B cell (primary cell): ENCODE data around the gene CDK5RAP2. TPM values are rescaled to one million over a fixed set of nuclear protein-coding genes. Genes with fewer than 3 reads are reported as not detected.

Source experiments
- ATAC-seq: fragments of 200-7000 bp; cut with Tn5 transposase; one replicate; pipeline ENCODE4 v1.10.0; 2021; ENCODE audit warnings: low read depth, mild to moderate bottlenecking, moderate number of reproducible peaks, moderate library complexity
- CTCF ChIA-PET: fragments of 350-600 bp; sonication (Branson Sonifier 250); formaldehyde crosslinking; loops from one replicate; lab custom pipeline; 2021; ENCODE audit warnings: antibody characterized with exemption, inconsistent platforms; lab: Charles Lee
- POLR2A ChIA-PET: fragments of 350-600 bp; sonication (Branson Sonifier 250); formaldehyde crosslinking; loops from one replicate; lab custom pipeline; 2021; ENCODE audit warnings: antibody characterized with exemption; lab: Charles Lee
- DNase-seq: peaks from one replicate; pipeline ENCODE4 v3.0.0; 2013
- H2AFZ ChIP-seq: 2 replicates; pipeline ENCODE4 v1.6.1; 2012; ENCODE audit warnings: mild to moderate bottlenecking, low read depth, low read length; ENCODE audit not compliant: insufficient read depth, poor library complexity, severe bottlenecking
- H3K27ac ChIP-seq, 2 donors: 1 replicate in 1 of 2; 2 replicates in 1 of 2; pipeline ENCODE4 v1.5.1; 2012 to 2013; ENCODE audit warnings: low read length in 2 of 2, mild to moderate bottlenecking in 2 of 2, moderate library complexity in 1 of 2
- H3K27me3 ChIP-seq, 4 experiments: fragments of 200-600 bp in 1 of 4; sonication (generic) in 1 of 4; replicated peaks in 1 of 4; 1 replicate in 2 of 4; 2 replicates in 2 of 4; pipeline versions ENCODE4 v1.6.1 to v1.7.0; 2013 to 2016; ENCODE audit warnings: low read length in 3 of 4, mild to moderate bottlenecking in 2 of 4, mixed read lengths in 1 of 4, moderate library complexity in 1 of 4; ENCODE audit not compliant: insufficient read depth in 4 of 4, control insufficient read depth in 3 of 4; ENCODE audit errors: control extremely low read depth in 1 of 4
- H3K36me3 ChIP-seq, 2 experiments: replicated peaks in 1 of 2; 1 replicate in 1 of 2; 2 replicates in 1 of 2; pipeline versions ENCODE4 v1.6.1 to v1.7.1; 2013; ENCODE audit warnings: low read length in 1 of 2; ENCODE audit not compliant: insufficient read depth in 2 of 2, control insufficient read depth in 1 of 2; ENCODE audit errors: control extremely low read depth in 1 of 2, extremely low read depth in 1 of 2
- H3K4me1 ChIP-seq, 2 donors: fragments of 200-600 bp in 1 of 2; sonication (generic) in 1 of 2; 1 replicate in 1 of 2; 2 replicates in 1 of 2; pipeline versions ENCODE4 v1.5.1 to v1.6.1; 2013 to 2017; ENCODE audit warnings: low read length in 2 of 2; ENCODE audit not compliant: control insufficient read depth in 2 of 2, insufficient read depth in 2 of 2
- H3K4me2 ChIP-seq: replicated peaks from 2 replicates; pipeline ENCODE3; 2012; ENCODE audit warnings: mild to moderate bottlenecking, low read depth, low read length; ENCODE audit not compliant: poor library complexity, severe bottlenecking
- H3K4me3 ChIP-seq, 5 experiments: fragments of 200-600 bp in 1 of 5; sonication (generic) in 1 of 5; 1 replicate in 3 of 5; 2 replicates in 2 of 5; pipeline versions ENCODE4 v1.5.1 to v1.7.0; 2011 to 2016; ENCODE audit warnings: low read length in 4 of 5, mild to moderate bottlenecking in 4 of 5, low read depth in 2 of 5, control low read depth in 1 of 5, moderate library complexity in 1 of 5; ENCODE audit not compliant: insufficient read depth in 1 of 5; ENCODE audit errors: control extremely low read depth in 1 of 5, extremely low read depth in 1 of 5
- H3K79me2 ChIP-seq: fragments of 200-600 bp; sonication (generic); one replicate; pipeline ENCODE4 v1.6.0; 2016; ENCODE audit warnings: low read length; ENCODE audit not compliant: control insufficient read depth, insufficient read depth
- H3K9ac ChIP-seq: fragments of 200-600 bp; sonication (generic); 2 replicates; pipeline ENCODE4 v1.6.1; 2017; ENCODE audit warnings: mild to moderate bottlenecking, low read length, moderate library complexity
- H3K9me3 ChIP-seq, 3 donors: one replicate each; pipeline versions ENCODE4 v1.6.1 to v1.7.1; 2013; ENCODE audit warnings: low read length in 2 of 3; ENCODE audit not compliant: control insufficient read depth in 2 of 3, insufficient read depth in 1 of 3; ENCODE audit errors: control extremely low read depth in 1 of 3
- H4K20me1 ChIP-seq: 2 replicates; pipeline ENCODE4 v1.6.0; 2012; ENCODE audit warnings: mild to moderate bottlenecking, low read length; ENCODE audit not compliant: insufficient read depth, control insufficient read depth, poor library complexity, severe bottlenecking
- H3K27ac Mint-ChIP-seq: one replicate; pipeline ENCODE4 v1.8.0; 2021; ENCODE audit warnings: mixed read lengths
- H3K27me3 Mint-ChIP-seq: one replicate; pipeline ENCODE4 v1.8.0; 2021; ENCODE audit warnings: mixed read lengths
- H3K4me1 Mint-ChIP-seq: one replicate; pipeline ENCODE4 v1.8.0; 2021; ENCODE audit warnings: mixed read lengths
- H3K4me3 Mint-ChIP-seq: one replicate; pipeline ENCODE4 v1.8.0; 2021; ENCODE audit warnings: mixed read lengths
- H3K9me3 Mint-ChIP-seq: one replicate; pipeline ENCODE4 v1.8.0; 2022; ENCODE audit warnings: mixed read lengths; ENCODE audit not compliant: insufficient read depth
- CTCF ChIP-seq: fragments of 200-600 bp; IDR thresholded peaks from one replicate; pipeline ENCODE4 v1.8.0; 2022; ENCODE audit warnings: antibody characterized with exemption, mild to moderate bottlenecking
- EZH2 ChIP-seq: IDR thresholded peaks from 2 replicates; pipeline ENCODE4 v1.6.1; 2012; ENCODE audit warnings: borderline replicate concordance, low read depth, mild to moderate bottlenecking, moderate library complexity, low read length; ENCODE audit not compliant: insufficient read depth, poor library complexity, severe bottlenecking
- WGBS: methylation state at CpG from one replicate; pipeline ENCODE4 v1.1.5; 2013; ENCODE audit warnings: missing lambda C conversion rate; ENCODE audit not compliant: insufficient coverage; 5-methylcytosine and 5-hydroxymethylcytosine counted together
- intact Hi-C: fragments of 100-400 bp; cut with micrococcal nuclease; formaldehyde crosslinking; loops from one replicate; pipeline ENCODE4 v1.10.0; 2022
- polyA plus RNA-seq: library from polyadenylated mRNA; depleted of rRNA; stranded (reverse); fragments of >200 nt; gene quantifications from 2 replicates; pipeline ENCODE4 v1.2.3, GENCODE V29; 2012
- total RNA-seq, 2 donors: library from RNA; stranded (reverse); fragments of 120-200 nt in 1 of 2; gene quantifications; 1 replicate in 1 of 2; 2 replicates in 1 of 2; pipeline versions ENCODE4 v1.2.3 to v1.2.4, GENCODE V29; 2013 to 2022

The CDK5RAP2 gene
- total and polyA plus RNA-seq, 2 donors (not counting 1 experiment from before 2014, with no cell fraction given), result 31.3 to 122 TPM

GRCh38 chr9:120360046-120360445 is 219.9 kb downstream of the CDK5RAP2 start:
- intact Hi-C loops, result no loop called here
- Histone ChIP-seq H3K4me2 (no peak overlapping the region), H3K4me1 (no peaks in the 10 kb centered on the region), H2AFZ (no peak overlapping the region), H3K4me3 (no peak overlapping the region), H3K9me3 (no peaks in the 10 kb centered on the region), H3K27ac (no peak overlapping the region), H3K79me2 (no peaks in the 10 kb centered on the region), H4K20me1 (no peaks in the 10 kb centered on the region), H3K9ac (no peak overlapping the region), H3K27me3 (no peaks in the 10 kb centered on the region), H3K36me3 (no peaks in the 10 kb centered on the region)
- no peak for ATAC-seq
- ChIA-PET POLR2A (no interaction called here), CTCF (no interaction called here)
- Mint-ChIP-seq H3K4me1 (no peaks in the 10 kb centered on the region), H3K4me3 (no peak overlapping the region), H3K27ac (no peak overlapping the region), H3K9me3 (peaks cover 3% of the 10 kb centered on the region), H3K27me3 (peaks cover 4% of the 10 kb centered on the region)
- no peak for DNase-seq
- TF ChIP-seq EZH2, result no peak
- TF ChIP-seq CTCF, result no peak
- 98% methylated on average over 4 of the region's 4 CpGs for WGBS

- Mint-ChIP-seq H3K4me1 (no peaks in the 10 kb centered on the region), H3K27me3 (peaks cover 4% of the 10 kb centered on the region), H3K9me3 (peaks cover 2% of the 10 kb centered on the region), H3K4me3 (no peak overlapping the region), H3K27ac (no peak overlapping the region)
- Histone ChIP-seq H3K9ac (no peak overlapping the region), H3K4me2 (no peak overlapping the region), H3K27ac (no peak overlapping the region), H4K20me1 (no peaks in the 10 kb centered on the region), H3K4me1 (no peaks in the 10 kb centered on the region), H3K79me2 (no peaks in the 10 kb centered on the region), H2AFZ (no peak overlapping the region), H3K36me3 (no peaks in the 10 kb centered on the region), H3K27me3 (no peaks in the 10 kb centered on the region), H3K4me3 (no peak overlapping the region), H3K9me3 (no peaks in the 10 kb centered on the region)
- 93% methylated on average over 7 of the region's 7 CpGs for WGBS
- intact Hi-C loops, result no loop called here
- no peak for TF ChIP-seq CTCF
- TF ChIP-seq EZH2, result no peak
- no peak for ATAC-seq
- ChIA-PET POLR2A (no interaction called here), CTCF (no interaction called here)
- DNase-seq, result no peak
Measured at GRCh38 chr9:120358877-120359276, 221.1 kb downstream of the CDK5RAP2 start.
